MM.1S (cell line): ENCODE measurements around the gene HGD.

ENCODE experiments used
- DNase-seq: peaks from one replicate; pipeline ENCODE4 v3.0.0-alpha.2; 2015
- H2AFZ ChIP-seq: fragments of 300-600 bp; sonication (generic); 2 replicates; pipeline ENCODE4 v1.6.0; 2016; ENCODE audit warnings: antibody characterized with exemption, low read length
- H3F3A ChIP-seq: fragments of 300-600 bp; sonication (generic); 2 replicates; pipeline ENCODE4 v1.6.1; 2016; ENCODE audit warnings: mild to moderate bottlenecking, antibody characterized with exemption, low read length, moderate library complexity, mixed read lengths; ENCODE audit not compliant: insufficient read depth
- H3K27ac ChIP-seq: fragments of 300-600 bp; sonication (generic); 2 replicates; pipeline ENCODE4 v1.5.1; 2016; ENCODE audit warnings: mild to moderate bottlenecking, low read length
- H3K27me3 ChIP-seq: fragments of 300-600 bp; sonication (generic); replicated peaks from 2 replicates; pipeline ENCODE4 v1.6.0; 2016; ENCODE audit warnings: low read length; ENCODE audit not compliant: insufficient read depth
- H3K36me3 ChIP-seq: fragments of 300-600 bp; sonication (generic); replicated peaks from 2 replicates; pipeline ENCODE4 v1.6.1; 2016; ENCODE audit warnings: mild to moderate bottlenecking, low read length, mixed read lengths; ENCODE audit not compliant: insufficient read depth
- H3K4me1 ChIP-seq: fragments of 300-600 bp; sonication (generic); 2 replicates; pipeline ENCODE4 v1.6.1; 2016; ENCODE audit warnings: low read length, mixed read lengths
- H3K4me2 ChIP-seq: fragments of 300-600 bp; sonication (generic); 2 replicates; pipeline ENCODE4 v1.6.0; 2016; ENCODE audit warnings: low read depth, low read length
- H3K4me3 ChIP-seq: fragments of 300-600 bp; sonication (generic); 2 replicates; pipeline ENCODE4 v1.5.1; 2016; ENCODE audit warnings: low read length, mixed read lengths
- H3K79me2 ChIP-seq: fragments of 300-600 bp; sonication (generic); 2 replicates; pipeline ENCODE4 v1.6.1; 2016; ENCODE audit warnings: mixed run types, low read length, mixed read lengths
- H3K9ac ChIP-seq: fragments of 300-600 bp; sonication (generic); 2 replicates; pipeline ENCODE4 v1.6.1; 2016; ENCODE audit warnings: low read length, mixed read lengths
- H3K9me2 ChIP-seq: fragments of 300-600 bp; sonication (generic); replicated peaks from 2 replicates; pipeline ENCODE4 v1.6.1; 2016; ENCODE audit warnings: mild to moderate bottlenecking, low read length, mixed read lengths; ENCODE audit not compliant: insufficient read depth
- H3K9me3 ChIP-seq: fragments of 300-600 bp; sonication (generic); replicated peaks from 2 replicates; pipeline ENCODE4 v1.6.1; 2016; ENCODE audit warnings: mild to moderate bottlenecking, low read length, mixed read lengths; ENCODE audit not compliant: insufficient read depth
- H4K20me1 ChIP-seq: fragments of 300-600 bp; sonication (generic); 2 replicates; pipeline ENCODE4 v1.6.1; 2016; ENCODE audit warnings: mild to moderate bottlenecking, low read length, moderate library complexity, mixed read lengths; ENCODE audit not compliant: insufficient read depth
- EZH2 ChIP-seq: fragments of 300-600 bp; sonication (generic); optimal IDR thresholded peaks from 2 replicates; pipeline ENCODE3; 2017; ENCODE audit warnings: low read depth, mild to moderate bottlenecking, antibody characterized with exemption, low read length, mixed read lengths
- EZH2phosphoT487 ChIP-seq: fragments of 300-600 bp; sonication (generic); IDR thresholded peaks from 2 replicates; pipeline ENCODE4 v1.6.1; 2018; ENCODE audit warnings: antibody characterized with exemption, low read length
- TF ChIP-seq, protein P1 (sequence below): fragments of 300-600 bp; sonication (generic); IDR thresholded peaks from 2 replicates; pipeline ENCODE4 v1.5.1; 2016; ENCODE audit warnings: antibody characterized with exemption, low read length, mixed read lengths

HGD gene

DNA sequence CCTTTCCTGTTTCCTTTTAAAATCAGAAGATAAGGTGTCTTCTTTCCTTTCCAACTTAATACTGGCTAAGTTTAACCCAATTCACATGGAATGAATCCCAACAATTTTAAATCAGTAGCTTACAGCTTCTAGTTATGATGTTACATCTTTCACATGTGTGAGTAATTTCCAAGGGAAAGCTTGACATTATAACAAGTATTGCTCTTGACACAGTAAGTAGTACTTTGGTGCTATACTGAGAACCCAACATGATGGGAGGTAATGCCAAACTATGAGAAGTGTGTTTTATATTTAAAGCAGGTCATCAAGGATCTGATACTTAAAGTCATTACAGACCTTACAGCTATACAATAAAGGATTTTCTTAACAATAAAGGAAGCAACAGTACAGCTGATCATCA is 31.2 kb upstream of the HGD start:
- H3K4me3 ChIP-seq = no peak overlapping the region
- no peaks in the 10 kb centered on the region for H3K9me2 ChIP-seq
- no peaks in the 10 kb centered on the region for H3K36me3 ChIP-seq
- no peaks in the 10 kb centered on the region for H4K20me1 ChIP-seq
- H3K4me2 ChIP-seq = no peak overlapping the region
- no peak overlapping the region for H2AFZ ChIP-seq
- no peak overlapping the region for H3K9ac ChIP-seq
- H3K27ac ChIP-seq = no peak overlapping the region
- TF ChIP-seq, protein P1, sequence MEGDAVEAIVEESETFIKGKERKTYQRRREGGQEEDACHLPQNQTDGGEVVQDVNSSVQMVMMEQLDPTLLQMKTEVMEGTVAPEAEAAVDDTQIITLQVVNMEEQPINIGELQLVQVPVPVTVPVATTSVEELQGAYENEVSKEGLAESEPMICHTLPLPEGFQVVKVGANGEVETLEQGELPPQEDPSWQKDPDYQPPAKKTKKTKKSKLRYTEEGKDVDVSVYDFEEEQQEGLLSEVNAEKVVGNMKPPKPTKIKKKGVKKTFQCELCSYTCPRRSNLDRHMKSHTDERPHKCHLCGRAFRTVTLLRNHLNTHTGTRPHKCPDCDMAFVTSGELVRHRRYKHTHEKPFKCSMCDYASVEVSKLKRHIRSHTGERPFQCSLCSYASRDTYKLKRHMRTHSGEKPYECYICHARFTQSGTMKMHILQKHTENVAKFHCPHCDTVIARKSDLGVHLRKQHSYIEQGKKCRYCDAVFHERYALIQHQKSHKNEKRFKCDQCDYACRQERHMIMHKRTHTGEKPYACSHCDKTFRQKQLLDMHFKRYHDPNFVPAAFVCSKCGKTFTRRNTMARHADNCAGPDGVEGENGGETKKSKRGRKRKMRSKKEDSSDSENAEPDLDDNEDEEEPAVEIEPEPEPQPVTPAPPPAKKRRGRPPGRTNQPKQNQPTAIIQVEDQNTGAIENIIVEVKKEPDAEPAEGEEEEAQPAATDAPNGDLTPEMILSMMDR = no peak
- TF ChIP-seq EZH2phosphoT487 (no peak), EZH2 (no peak)
- H3K79me2 ChIP-seq = no peaks in the 10 kb centered on the region
- no peaks in the 10 kb centered on the region for H3K9me3 ChIP-seq
- H3F3A ChIP-seq = no peaks in the 10 kb centered on the region
- DNase-seq = no peak
- H3K27me3 ChIP-seq = no peaks in the 10 kb centered on the region
- no peaks in the 10 kb centered on the region for H3K4me1 ChIP-seq

DNA sequence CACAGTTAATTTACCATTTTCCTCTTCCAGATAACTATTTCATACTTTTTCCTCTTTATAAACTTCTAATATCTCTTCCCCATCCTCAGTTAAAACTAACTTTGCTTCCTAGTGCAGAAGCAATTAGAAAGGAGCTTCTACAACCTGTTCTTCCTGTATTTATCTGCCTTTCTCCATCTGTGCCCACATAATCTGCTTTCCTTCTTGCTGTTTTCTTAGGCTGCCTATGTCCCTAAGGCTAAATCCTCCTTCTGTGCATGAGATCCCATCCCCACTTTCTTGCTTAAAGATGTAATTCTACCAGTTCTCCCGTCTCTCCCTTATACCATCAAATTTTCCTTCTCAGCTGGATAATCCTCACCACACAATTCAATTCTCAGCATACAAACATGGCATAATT is 28.3 kb upstream of the HGD start:
- no peak overlapping the region for H3K4me2 ChIP-seq
- H3F3A ChIP-seq = no peaks in the 10 kb centered on the region
- H3K27ac ChIP-seq = no peak overlapping the region
- H3K9me3 ChIP-seq = no peaks in the 10 kb centered on the region
- H3K4me1 ChIP-seq = no peaks in the 10 kb centered on the region
- TF ChIP-seq EZH2 (no peak), EZH2phosphoT487 (no peak)
- TF ChIP-seq, protein P1 = no peak
- H3K9ac ChIP-seq = no peak overlapping the region
- no peak overlapping the region for H2AFZ ChIP-seq
- no peaks in the 10 kb centered on the region for H3K36me3 ChIP-seq
- no peaks in the 10 kb centered on the region for H4K20me1 ChIP-seq
- no peaks in the 10 kb centered on the region for H3K27me3 ChIP-seq
- no peaks in the 10 kb centered on the region for H3K79me2 ChIP-seq
- no peak for DNase-seq
- no peaks in the 10 kb centered on the region for H3K9me2 ChIP-seq
- H3K4me3 ChIP-seq = no peak overlapping the region

GRCh38 chr3:120708408-120708807 is 26.4 kb upstream of the HGD start:
- DNase-seq = no peak
- H3F3A ChIP-seq = no peaks in the 10 kb centered on the region
- H3K79me2 ChIP-seq = no peaks in the 10 kb centered on the region
- no peaks in the 10 kb centered on the region for H3K9me3 ChIP-seq
- H3K27me3 ChIP-seq = no peaks in the 10 kb centered on the region
- no peak overlapping the region for H2AFZ ChIP-seq
- no peak overlapping the region for H3K27ac ChIP-seq
- no peak overlapping the region for H3K4me3 ChIP-seq
- H4K20me1 ChIP-seq = no peaks in the 10 kb centered on the region
- H3K9me2 ChIP-seq = no peaks in the 10 kb centered on the region
- H3K36me3 ChIP-seq = no peaks in the 10 kb centered on the region
- TF ChIP-seq EZH2 (no peak), EZH2phosphoT487 (no peak)
- TF ChIP-seq, protein P1 = no peak
- no peak overlapping the region for H3K4me2 ChIP-seq
- no peak overlapping the region for H3K9ac ChIP-seq
- H3K4me1 ChIP-seq = no peaks in the 10 kb centered on the region

DNA sequence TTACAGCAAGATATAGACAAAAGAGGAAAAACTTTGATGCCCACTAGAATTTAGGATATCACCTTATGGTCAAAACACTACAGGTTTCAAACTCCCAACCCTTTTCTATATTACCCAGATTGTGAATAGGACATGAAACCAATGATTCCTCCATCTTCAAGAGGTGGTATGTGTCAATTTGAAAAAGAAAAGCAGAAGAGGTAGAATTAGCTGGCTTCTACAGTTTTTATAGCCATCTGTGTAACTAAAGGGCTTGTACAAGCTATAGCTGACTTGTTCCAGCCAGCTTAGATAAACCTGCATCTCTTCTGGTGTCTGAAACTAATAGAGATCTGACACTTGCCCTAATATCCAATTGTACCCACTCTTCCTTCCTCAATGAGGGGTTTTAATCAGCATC is 24.9 kb upstream of the HGD start:
- Histone ChIP-seq H4K20me1 (no peaks in the 10 kb centered on the region), H3K27ac (no peak overlapping the region), H3K36me3 (no peaks in the 10 kb centered on the region), H3K4me3 (no peak overlapping the region), H3K9me3 (no peaks in the 10 kb centered on the region), H3K27me3 (no peaks in the 10 kb centered on the region), H2AFZ (no peak overlapping the region), H3K4me2 (no peak overlapping the region), H3K9ac (no peak overlapping the region), H3K4me1 (no peaks in the 10 kb centered on the region), H3K9me2 (no peaks in the 10 kb centered on the region), H3K79me2 (no peaks in the 10 kb centered on the region), H3F3A (no peaks in the 10 kb centered on the region)
- no peak for TF ChIP-seq EZH2phosphoT487
- TF ChIP-seq, protein P1 = no peak
- TF ChIP-seq EZH2 = no peak
- no peak for DNase-seq
